B cell (primary cell): Measurements from ENCODE around the gene KCNC1. TPM values are rescaled to one million over a fixed set of nuclear protein-coding genes. Genes with fewer than 3 reads are reported as not detected.

Source experiments
- ATAC-seq: fragments of 200-7000 bp; cut with Tn5 transposase; one replicate; pipeline ENCODE4 v1.10.0; 2021; ENCODE audit warnings: low read depth, mild to moderate bottlenecking, moderate number of reproducible peaks, moderate library complexity
- CTCF ChIA-PET: fragments of 350-600 bp; sonication (Branson Sonifier 250); formaldehyde crosslinking; loops from one replicate; lab custom pipeline; 2021; ENCODE audit warnings: antibody characterized with exemption, inconsistent platforms; lab: Charles Lee
- POLR2A ChIA-PET: fragments of 350-600 bp; sonication (Branson Sonifier 250); formaldehyde crosslinking; loops from one replicate; lab custom pipeline; 2021; ENCODE audit warnings: antibody characterized with exemption; lab: Charles Lee
- DNase-seq: peaks from one replicate; pipeline ENCODE4 v3.0.0; 2013
- H2AFZ ChIP-seq: 2 replicates; pipeline ENCODE4 v1.6.1; 2012; ENCODE audit warnings: mild to moderate bottlenecking, low read depth, low read length; ENCODE audit not compliant: insufficient read depth, poor library complexity, severe bottlenecking
- H3K27ac ChIP-seq, 2 donors: 1 replicate in 1 of 2; 2 replicates in 1 of 2; pipeline ENCODE4 v1.5.1; 2012 to 2013; ENCODE audit warnings: low read length in 2 of 2, mild to moderate bottlenecking in 2 of 2, moderate library complexity in 1 of 2
- H3K27me3 ChIP-seq, 4 experiments: fragments of 200-600 bp in 1 of 4; sonication (generic) in 1 of 4; replicated peaks in 1 of 4; 1 replicate in 2 of 4; 2 replicates in 2 of 4; pipeline versions ENCODE4 v1.6.1 to v1.7.0; 2013 to 2016; ENCODE audit warnings: low read length in 3 of 4, mild to moderate bottlenecking in 2 of 4, mixed read lengths in 1 of 4, moderate library complexity in 1 of 4; ENCODE audit not compliant: insufficient read depth in 4 of 4, control insufficient read depth in 3 of 4; ENCODE audit errors: control extremely low read depth in 1 of 4
- H3K36me3 ChIP-seq, 2 experiments: replicated peaks in 1 of 2; 1 replicate in 1 of 2; 2 replicates in 1 of 2; pipeline versions ENCODE4 v1.6.1 to v1.7.1; 2013; ENCODE audit warnings: low read length in 1 of 2; ENCODE audit not compliant: insufficient read depth in 2 of 2, control insufficient read depth in 1 of 2; ENCODE audit errors: control extremely low read depth in 1 of 2, extremely low read depth in 1 of 2
- H3K4me1 ChIP-seq, 2 donors: fragments of 200-600 bp in 1 of 2; sonication (generic) in 1 of 2; 1 replicate in 1 of 2; 2 replicates in 1 of 2; pipeline versions ENCODE4 v1.5.1 to v1.6.1; 2013 to 2017; ENCODE audit warnings: low read length in 2 of 2; ENCODE audit not compliant: control insufficient read depth in 2 of 2, insufficient read depth in 2 of 2
- H3K4me2 ChIP-seq: replicated peaks from 2 replicates; pipeline ENCODE3; 2012; ENCODE audit warnings: mild to moderate bottlenecking, low read depth, low read length; ENCODE audit not compliant: poor library complexity, severe bottlenecking
- H3K4me3 ChIP-seq, 5 experiments: fragments of 200-600 bp in 1 of 5; sonication (generic) in 1 of 5; 1 replicate in 3 of 5; 2 replicates in 2 of 5; pipeline versions ENCODE4 v1.5.1 to v1.7.0; 2011 to 2016; ENCODE audit warnings: low read length in 4 of 5, mild to moderate bottlenecking in 4 of 5, low read depth in 2 of 5, control low read depth in 1 of 5, moderate library complexity in 1 of 5; ENCODE audit not compliant: insufficient read depth in 1 of 5; ENCODE audit errors: control extremely low read depth in 1 of 5, extremely low read depth in 1 of 5
- H3K79me2 ChIP-seq: fragments of 200-600 bp; sonication (generic); one replicate; pipeline ENCODE4 v1.6.0; 2016; ENCODE audit warnings: low read length; ENCODE audit not compliant: control insufficient read depth, insufficient read depth
- H3K9ac ChIP-seq: fragments of 200-600 bp; sonication (generic); 2 replicates; pipeline ENCODE4 v1.6.1; 2017; ENCODE audit warnings: mild to moderate bottlenecking, low read length, moderate library complexity
- H3K9me3 ChIP-seq, 3 donors: one replicate each; pipeline versions ENCODE4 v1.6.1 to v1.7.1; 2013; ENCODE audit warnings: low read length in 2 of 3; ENCODE audit not compliant: control insufficient read depth in 2 of 3, insufficient read depth in 1 of 3; ENCODE audit errors: control extremely low read depth in 1 of 3
- H4K20me1 ChIP-seq: 2 replicates; pipeline ENCODE4 v1.6.0; 2012; ENCODE audit warnings: mild to moderate bottlenecking, low read length; ENCODE audit not compliant: insufficient read depth, control insufficient read depth, poor library complexity, severe bottlenecking
- H3K27ac Mint-ChIP-seq: one replicate; pipeline ENCODE4 v1.8.0; 2021; ENCODE audit warnings: mixed read lengths
- H3K27me3 Mint-ChIP-seq: one replicate; pipeline ENCODE4 v1.8.0; 2021; ENCODE audit warnings: mixed read lengths
- H3K4me1 Mint-ChIP-seq: one replicate; pipeline ENCODE4 v1.8.0; 2021; ENCODE audit warnings: mixed read lengths
- H3K4me3 Mint-ChIP-seq: one replicate; pipeline ENCODE4 v1.8.0; 2021; ENCODE audit warnings: mixed read lengths
- H3K9me3 Mint-ChIP-seq: one replicate; pipeline ENCODE4 v1.8.0; 2022; ENCODE audit warnings: mixed read lengths; ENCODE audit not compliant: insufficient read depth
- CTCF ChIP-seq: fragments of 200-600 bp; IDR thresholded peaks from one replicate; pipeline ENCODE4 v1.8.0; 2022; ENCODE audit warnings: antibody characterized with exemption, mild to moderate bottlenecking
- EZH2 ChIP-seq: IDR thresholded peaks from 2 replicates; pipeline ENCODE4 v1.6.1; 2012; ENCODE audit warnings: borderline replicate concordance, low read depth, mild to moderate bottlenecking, moderate library complexity, low read length; ENCODE audit not compliant: insufficient read depth, poor library complexity, severe bottlenecking
- WGBS: methylation state at CpG from one replicate; pipeline ENCODE4 v1.1.5; 2013; ENCODE audit warnings: missing lambda C conversion rate; ENCODE audit not compliant: insufficient coverage; 5-methylcytosine and 5-hydroxymethylcytosine counted together
- intact Hi-C: fragments of 100-400 bp; cut with micrococcal nuclease; formaldehyde crosslinking; loops from one replicate; pipeline ENCODE4 v1.10.0; 2022
- polyA plus RNA-seq: library from polyadenylated mRNA; depleted of rRNA; stranded (reverse); fragments of >200 nt; gene quantifications from 2 replicates; pipeline ENCODE4 v1.2.3, GENCODE V29; 2012
- total RNA-seq, 2 donors: library from RNA; stranded (reverse); fragments of 120-200 nt in 1 of 2; gene quantifications; 1 replicate in 1 of 2; 2 replicates in 1 of 2; pipeline versions ENCODE4 v1.2.3 to v1.2.4, GENCODE V29; 2013 to 2022

Gene KCNC1
- total and polyA plus RNA-seq, 2 donors (not counting 1 experiment from before 2014, with no cell fraction given): not detected

GRCh38 chr11:17821648-17822400, 87.2 kb downstream of the KCNC1 start:
- ATAC-seq: no peak
- WGBS: 100% methylated on average over 1 of the region's 4 CpGs
- intact Hi-C loops: no loop called here
- TF ChIP-seq EZH2 (no peak), CTCF (no peak)
- Mint-ChIP-seq H3K4me1 (no peaks in the 10 kb centered on the region), H3K9me3 (no peaks in the 10 kb centered on the region), H3K27ac (no peak overlapping the region), H3K27me3 (no peaks in the 10 kb centered on the region), H3K4me3 (no peak overlapping the region)
- Histone ChIP-seq H3K36me3 (no peaks in the 10 kb centered on the region), H3K4me1 (no peaks in the 10 kb centered on the region), H3K79me2 (no peaks in the 10 kb centered on the region), H3K4me2 (no peak overlapping the region), H2AFZ (no peak overlapping the region), H3K9me3 (no peaks in the 10 kb centered on the region), H3K27ac (no peak overlapping the region), H4K20me1 (no peaks in the 10 kb centered on the region), H3K4me3 (no peak overlapping the region), H3K27me3 (no peaks in the 10 kb centered on the region), H3K9ac (no peak overlapping the region)
- DNase-seq: no peak
- POLR2A ChIA-PET: no interaction called here
- CTCF ChIA-PET: no interaction called here

GRCh38 chr11:17822401-17822781, 87.8 kb downstream of the KCNC1 start:
- no peaks in the 10 kb centered on the region for H3K9me3 Mint-ChIP-seq
- H3K4me3 Mint-ChIP-seq: no peak overlapping the region
- Histone ChIP-seq H2AFZ (no peak overlapping the region), H3K27me3 (no peaks in the 10 kb centered on the region), H3K79me2 (no peaks in the 10 kb centered on the region), H3K36me3 (no peaks in the 10 kb centered on the region), H3K9ac (no peak overlapping the region), H3K4me3 (no peak overlapping the region), H3K27ac (no peak overlapping the region), H3K9me3 (no peaks in the 10 kb centered on the region), H3K4me2 (no peak overlapping the region), H3K4me1 (no peaks in the 10 kb centered on the region), H4K20me1 (no peaks in the 10 kb centered on the region)
- CTCF ChIA-PET: no interaction called here
- POLR2A ChIA-PET: no interaction called here
- H3K27me3 Mint-ChIP-seq: no peaks in the 10 kb centered on the region
- WGBS: 82% methylated on average over 2 of the region's 5 CpGs
- H3K4me1 Mint-ChIP-seq: no peaks in the 10 kb centered on the region
- TF ChIP-seq CTCF: no peak
- TF ChIP-seq EZH2: no peak
- ATAC-seq: no peak
- no peak overlapping the region for H3K27ac Mint-ChIP-seq
- intact Hi-C loops: no loop called here
- DNase-seq: no peak
